ENCODE data around the gene FLACC1.

DNA sequence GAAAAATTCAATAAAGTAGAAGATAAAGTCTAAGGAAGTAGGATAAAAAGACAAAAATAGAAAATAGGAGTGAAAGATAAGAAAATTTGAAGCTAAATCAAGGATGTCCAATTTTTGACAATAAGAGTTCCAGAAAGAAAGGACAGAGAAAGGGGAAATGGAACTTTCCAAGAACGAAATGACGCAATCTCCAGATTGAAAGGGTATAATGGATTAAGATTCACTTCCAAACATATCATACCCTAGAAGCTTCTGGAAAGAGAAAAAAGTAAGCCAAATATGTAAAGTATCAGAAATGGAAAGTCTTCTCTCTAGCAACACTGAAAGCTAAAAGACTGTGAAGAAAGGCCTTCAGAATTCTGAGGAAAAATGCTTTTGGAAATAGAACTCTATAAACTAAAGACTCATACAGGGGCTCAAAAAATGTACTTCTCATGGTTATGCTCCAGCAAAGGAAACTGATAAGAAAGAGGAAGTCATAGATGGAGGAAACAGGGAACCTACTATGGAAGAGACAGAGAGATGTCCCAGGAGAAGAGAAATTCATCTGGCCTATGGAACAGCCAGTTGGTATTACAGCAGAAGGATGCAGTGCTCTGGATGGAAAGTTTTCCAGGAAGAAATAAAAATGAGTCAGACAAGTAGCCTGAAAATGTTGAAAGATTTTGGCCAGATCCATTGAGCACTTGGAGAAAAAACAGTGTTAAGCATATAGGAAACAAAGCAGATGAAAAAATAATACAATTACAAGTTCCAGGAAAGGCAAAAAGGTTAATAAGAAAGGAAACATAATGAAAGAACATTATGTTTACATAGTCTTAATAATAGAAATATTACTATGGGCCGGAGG lies 76.7 kb downstream of the FLACC1 start:
- TF ChIP-seq ZNF274 (IDR thresholded peaks at IDR 0.05; ENCODE audit: low read depth, low read length) (no peak), YY1 (IDR thresholded peaks at IDR 0.05; ENCODE audit: insufficient read depth, insufficient read length) (no peak)

All from NT2/D1 (cell line).